H9 (cell line): ENCODE results near the gene INTS4. TPM values are rescaled to one million over a fixed set of nuclear protein-coding genes. Genes with fewer than 3 reads are reported as not detected.
A peak's percentile ranks its signal among the peaks of the same experiment; 100 is the strongest.

ENCODE experiments used
- DNase-seq: peaks from one replicate; pipeline ENCODE4 v3.0.0-alpha.2; 2017
- H2AFZ ChIP-seq: one replicate; pipeline ENCODE4 v1.6.1; 2013; ENCODE audit warnings: mild to moderate bottlenecking, low read length, control low read depth, moderate library complexity
- H2AK5ac ChIP-seq: 2 replicates; pipeline ENCODE4 v1.6.1; 2013; ENCODE audit warnings: low read length, control low read depth, mixed read lengths; ENCODE audit not compliant: insufficient read length
- H2BK120ac ChIP-seq: one replicate; pipeline ENCODE4 v1.6.1; 2013; ENCODE audit warnings: low read depth, mild to moderate bottlenecking, low read length, control low read depth, inconsistent platforms; ENCODE audit not compliant: poor library complexity, severe bottlenecking
- H2BK12ac ChIP-seq: 2 replicates; pipeline ENCODE4 v1.6.1; 2013; ENCODE audit warnings: low read length, control low read depth, mixed read lengths, low read depth; ENCODE audit not compliant: insufficient read length
- H2BK15ac ChIP-seq: 2 replicates; pipeline ENCODE4 v1.6.1; 2013; ENCODE audit warnings: low read depth, low read length, control low read depth
- H2BK20ac ChIP-seq: one replicate; pipeline ENCODE4 v1.6.1; 2013; ENCODE audit warnings: low read depth, mild to moderate bottlenecking, low read length, control low read depth, inconsistent platforms; ENCODE audit not compliant: poor library complexity, severe bottlenecking
- H2BK5ac ChIP-seq: 2 replicates; pipeline ENCODE4 v1.6.1; 2013; ENCODE audit warnings: low read length, control low read depth, mixed read lengths; ENCODE audit not compliant: insufficient read length
- H3K14ac ChIP-seq: 2 replicates; pipeline ENCODE4 v1.6.1; 2013; ENCODE audit warnings: low read length, control low read depth; ENCODE audit not compliant: insufficient read depth
- H3K18ac ChIP-seq: 2 replicates; pipeline ENCODE4 v1.6.1; 2013; ENCODE audit warnings: low read depth, mild to moderate bottlenecking, mixed read lengths, low read length, control low read depth; ENCODE audit not compliant: insufficient read length
- H3K23ac ChIP-seq: 2 replicates; pipeline ENCODE4 v1.6.1; 2013; ENCODE audit warnings: low read length, control low read depth, mixed read lengths, low read depth; ENCODE audit not compliant: insufficient read length
- H3K23me2 ChIP-seq: 2 replicates; pipeline ENCODE4 v1.6.1; 2013; ENCODE audit warnings: low read depth, mild to moderate bottlenecking, mixed read lengths, low read length, control low read depth; ENCODE audit not compliant: insufficient read length, poor library complexity, severe bottlenecking
- H3K27ac ChIP-seq: 2 replicates; pipeline ENCODE4 v1.5.1; 2013; ENCODE audit warnings: low read length, control low read depth, mixed read lengths, low read depth; ENCODE audit not compliant: insufficient read length
- H3K27me3 ChIP-seq: 2 replicates; pipeline ENCODE4 v1.6.1; 2013; ENCODE audit warnings: low read length, control low read depth, inconsistent platforms; ENCODE audit not compliant: insufficient read depth
- H3K4ac ChIP-seq: 2 replicates; pipeline ENCODE4 v1.6.1; 2013; ENCODE audit warnings: low read depth, mild to moderate bottlenecking, control low read depth, inconsistent platforms, low read length, moderate library complexity
- H3K4me1 ChIP-seq: 2 replicates; pipeline ENCODE4 v1.6.1; 2013; ENCODE audit warnings: low read length, control low read depth, inconsistent platforms; ENCODE audit not compliant: insufficient read depth
- H3K4me2 ChIP-seq: 2 replicates; pipeline ENCODE4 v1.6.1; 2013; ENCODE audit warnings: low read length, control low read depth, mixed read lengths; ENCODE audit not compliant: insufficient read length, insufficient read depth
- H3K56ac ChIP-seq: 2 replicates; pipeline ENCODE4 v1.6.1; 2013; ENCODE audit warnings: low read depth, mild to moderate bottlenecking, mixed read lengths, low read length, control low read depth; ENCODE audit not compliant: insufficient read length
- H3K79me1 ChIP-seq: 2 replicates; pipeline ENCODE4 v1.6.1; 2013; ENCODE audit warnings: low read depth, mild to moderate bottlenecking, moderate library complexity, low read length, control low read depth, inconsistent platforms; ENCODE audit not compliant: insufficient read depth, poor library complexity, severe bottlenecking
- H3K79me2 ChIP-seq: 2 replicates; pipeline ENCODE4 v1.6.1; 2013; ENCODE audit warnings: low read length, control low read depth, inconsistent platforms; ENCODE audit not compliant: insufficient read depth
- H3K9ac ChIP-seq: 2 replicates; pipeline ENCODE4 v1.6.1; 2013; ENCODE audit warnings: low read length, control low read depth, mixed read lengths; ENCODE audit not compliant: insufficient read length; ENCODE audit errors: extremely low read depth
- H3K9me3 ChIP-seq: one replicate; pipeline ENCODE4 v1.6.1; 2013; ENCODE audit warnings: low read depth, low read length, inconsistent platforms; ENCODE audit not compliant: control insufficient read depth
- H3T11ph ChIP-seq: one replicate; pipeline ENCODE4 v1.6.1; 2013; ENCODE audit warnings: mild to moderate bottlenecking, low read length, control low read depth, inconsistent platforms
- H4K20me1 ChIP-seq: one replicate; pipeline ENCODE4 v1.6.1; 2013; ENCODE audit not compliant: control insufficient read depth, insufficient read length, insufficient read depth
- H4K5ac ChIP-seq: 2 replicates; pipeline ENCODE4 v1.6.1; 2013; ENCODE audit warnings: low read depth, mild to moderate bottlenecking, mixed read lengths, low read length, control low read depth; ENCODE audit not compliant: insufficient read length
- H4K8ac ChIP-seq: replicated peaks from 2 replicates; pipeline ENCODE4 v1.6.1; 2013; ENCODE audit warnings: low read length, control low read depth, mixed read lengths, low read depth; ENCODE audit not compliant: insufficient read length
- H4K91ac ChIP-seq: 2 replicates; pipeline ENCODE4 v1.6.1; 2013; ENCODE audit warnings: low read depth, mild to moderate bottlenecking, moderate library complexity, mixed read lengths, low read length, control low read depth; ENCODE audit not compliant: insufficient read length
- H3K27ac Mint-ChIP-seq, 3 experiments: 2 replicates in 2 of 3; 3 replicates in 1 of 3; pipeline ENCODE4 v1.8.0; 2020 to 2021; ENCODE audit warnings: mixed read lengths in 3 of 3, mild to moderate bottlenecking in 1 of 3, moderate library complexity in 1 of 3
- H3K27me3 Mint-ChIP-seq: 2 replicates; pipeline ENCODE4 v1.8.0; 2021; ENCODE audit warnings: low read depth, mild to moderate bottlenecking, moderate library complexity, mixed read lengths
- H3K36me3 Mint-ChIP-seq, 3 experiments: 2 replicates in 2 of 3; 3 replicates in 1 of 3; pipeline ENCODE4 v1.8.0; 2020 to 2021; ENCODE audit warnings: low read depth in 3 of 3, mixed read lengths in 3 of 3; ENCODE audit not compliant: insufficient read depth in 1 of 3
- H3K4me1 Mint-ChIP-seq, 2 experiments: 2 replicates each; pipeline ENCODE4 v1.8.0; 2020; ENCODE audit warnings: mixed read lengths in 2 of 2
- H3K4me3 Mint-ChIP-seq, 2 experiments: 2 replicates in 1 of 2; 3 replicates in 1 of 2; pipeline ENCODE4 v1.8.0; 2020 to 2021; ENCODE audit warnings: mild to moderate bottlenecking in 2 of 2, mixed read lengths in 2 of 2, moderate library complexity in 1 of 2
- H3K9me3 Mint-ChIP-seq, 2 experiments: 2 replicates in 1 of 2; 3 replicates in 1 of 2; pipeline ENCODE4 v1.8.0; 2020; ENCODE audit warnings: mild to moderate bottlenecking in 2 of 2, mixed read lengths in 2 of 2, moderate library complexity in 1 of 2
- WGBS: extraction: QIAGEN DNeasy Blood & Tissue Kit; methylation state at CpG from one replicate; pipeline ENCODE4 v1.1.7; 2013; ENCODE audit warnings: missing lambda C conversion rate, low lambda C conversion rate, mixed read lengths; ENCODE audit not compliant: insufficient read length; ENCODE audit errors: extremely low coverage; 5-methylcytosine and 5-hydroxymethylcytosine counted together
- total RNA-seq: library from RNA; stranded (reverse); gene quantifications from 2 replicates; pipeline ENCODE4 v1.2.1, GENCODE V29; 2021
- TF ChIP-seq, protein P1 (sequence below): fragments of 200-600 bp; sonication (generic); conservative IDR thresholded peaks from 3 replicates; pipeline ENCODE4 v1.8.0; 2021; ENCODE audit warnings: antibody characterized with exemption, mild to moderate bottlenecking

Gene INTS4
- total RNA-seq, 1 experiment from 2014 or later: 38.6 TPM

GRCh38 chr11:77868744-77869143 lies 125.7 kb downstream of the INTS4 start:
- Histone ChIP-seq H2BK120ac (no peak overlapping the region), H3K56ac (no peak overlapping the region), H3K79me1 (no peaks in the 10 kb centered on the region), H4K20me1 (no peaks in the 10 kb centered on the region), H3K9ac (no peak overlapping the region), H2BK20ac (no peak overlapping the region), H3K9me3 (no peaks in the 10 kb centered on the region), H3T11ph (no peak overlapping the region), H3K4me1 (no peaks in the 10 kb centered on the region), H3K23me2 (no peaks in the 10 kb centered on the region), H2BK15ac (no peak overlapping the region), H3K14ac (no peak overlapping the region), H3K27ac (no peak overlapping the region), H3K79me2 (no peaks in the 10 kb centered on the region), H3K18ac (no peak overlapping the region), H3K4me2 (no peak overlapping the region), H2AK5ac (no peak overlapping the region), H4K8ac (no peak overlapping the region), H2BK5ac (no peak overlapping the region), H2AFZ (no peak overlapping the region), H3K23ac (no peak overlapping the region), H4K91ac (no peak overlapping the region), H3K27me3 (no peaks in the 10 kb centered on the region), H2BK12ac (no peak overlapping the region), H4K5ac (no peak overlapping the region), H3K4ac (no peak overlapping the region)
- no CpG with 5 or more reads among the region's 4 CpGs for WGBS
- Mint-ChIP-seq H3K27ac (peak overlapping the region in 1 of 3 experiments; percentile 10; a peak in 2 of 7 replicates), H3K27me3 (no peaks in the 10 kb centered on the region), H3K4me1 (no peaks in the 10 kb centered on the region; a peak in 1 of 4 replicates), H3K36me3 (peaks cover 5 to 11% (median 9%) of the 10 kb centered on the region in 3 experiments; a peak in 5 of 7 replicates), H3K9me3 (no peaks in the 10 kb centered on the region), H3K4me3 (no peak overlapping the region)
- no peak for DNase-seq
- TF ChIP-seq, protein P1, sequence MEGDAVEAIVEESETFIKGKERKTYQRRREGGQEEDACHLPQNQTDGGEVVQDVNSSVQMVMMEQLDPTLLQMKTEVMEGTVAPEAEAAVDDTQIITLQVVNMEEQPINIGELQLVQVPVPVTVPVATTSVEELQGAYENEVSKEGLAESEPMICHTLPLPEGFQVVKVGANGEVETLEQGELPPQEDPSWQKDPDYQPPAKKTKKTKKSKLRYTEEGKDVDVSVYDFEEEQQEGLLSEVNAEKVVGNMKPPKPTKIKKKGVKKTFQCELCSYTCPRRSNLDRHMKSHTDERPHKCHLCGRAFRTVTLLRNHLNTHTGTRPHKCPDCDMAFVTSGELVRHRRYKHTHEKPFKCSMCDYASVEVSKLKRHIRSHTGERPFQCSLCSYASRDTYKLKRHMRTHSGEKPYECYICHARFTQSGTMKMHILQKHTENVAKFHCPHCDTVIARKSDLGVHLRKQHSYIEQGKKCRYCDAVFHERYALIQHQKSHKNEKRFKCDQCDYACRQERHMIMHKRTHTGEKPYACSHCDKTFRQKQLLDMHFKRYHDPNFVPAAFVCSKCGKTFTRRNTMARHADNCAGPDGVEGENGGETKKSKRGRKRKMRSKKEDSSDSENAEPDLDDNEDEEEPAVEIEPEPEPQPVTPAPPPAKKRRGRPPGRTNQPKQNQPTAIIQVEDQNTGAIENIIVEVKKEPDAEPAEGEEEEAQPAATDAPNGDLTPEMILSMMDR: no peak
